K562 (cell line): ENCODE data around the gene RSPRY1. TPM values are rescaled to one million over a fixed set of nuclear protein-coding genes. Genes with fewer than 3 reads are reported as not detected.

ENCODE experiments used
- ATAC-seq: fragments of 200-7000 bp; cut with Tn5 transposase; 3 replicates; pipeline ENCODE4 v1.9.1; 2020; ENCODE audit warnings: moderate library complexity
- BruUV-seq: library from RNA; stranded (reverse); fragments of 400-500 nt; replicated peaks from 2 replicates; lab custom pipeline; 2021; lab: Mats Ljungman, UMichigan
- CTCF ChIA-PET: fragments of 300-600 bp; formaldehyde crosslinking; extraction: SDS; loops from one replicate; lab custom pipeline; 2021; ENCODE audit warnings: low intra/inter-chr PET ratio; lab: Yijun Ruan, JAX
- POLR2A ChIA-PET: fragments of 300-600, 350-650 bp; sonication (Branson Sonifier 250); formaldehyde crosslinking; extraction: SDS; loops from one replicate; lab custom pipeline; 2021; ENCODE audit warnings: antibody characterized with exemption, inconsistent platforms; lab: Yijun Ruan, JAX
- DNase-seq, 4 experiments: peaks; one replicate each; pipeline versions ENCODE4 v3.0.0 to v3.0.0-alpha.2; 2011 to 2018; ENCODE audit warnings: low spot score in 3 of 4, mixed read lengths in 3 of 4; ENCODE audit errors: extremely low read depth in 1 of 4
- FAIRE-seq: peaks from 2 replicates; lab custom pipeline; 2011; peaks lifted over from hg19 to GRCh38; lab: Jason Lieb, UNC
- H2AFZ ChIP-seq: 2 replicates; pipeline ENCODE4 v1.6.0; 2011; ENCODE audit warnings: low read depth, low read length, control low read depth, inconsistent platforms
- H3K27ac ChIP-seq: fragments of 200-600 bp; 3 replicates; pipeline ENCODE4 v1.8.0; 2011; ENCODE audit warnings: low read depth, mild to moderate bottlenecking, control low read depth, inconsistent platforms, low read length, moderate library complexity, mixed read lengths; ENCODE audit errors: extremely low read depth
- H3K27me3 ChIP-seq, 2 experiments: fragments of 300-600 bp in 1 of 2; 2 replicates in 1 of 2; 3 replicates in 1 of 2; pipeline versions ENCODE4 v1.6.0 to v1.8.0; 2011; ENCODE audit warnings: inconsistent platforms in 2 of 2, low read length in 2 of 2, mild to moderate bottlenecking in 1 of 2, mixed read lengths in 1 of 2, moderate library complexity in 1 of 2; ENCODE audit not compliant: control insufficient read depth in 2 of 2, insufficient read depth in 2 of 2
- H3K36me3 ChIP-seq: fragments of 300-600 bp; 3 replicates; pipeline ENCODE4 v1.8.0; 2011; ENCODE audit warnings: mild to moderate bottlenecking, low read length, inconsistent platforms; ENCODE audit not compliant: control insufficient read depth, insufficient read depth
- H3K4me1 ChIP-seq, 2 experiments: fragments of 200-600 bp in 1 of 2; replicated peaks in 1 of 2; 2 replicates in 1 of 2; 3 replicates in 1 of 2; pipeline versions ENCODE4 v1.5.1 to v1.8.0; 2011; ENCODE audit warnings: inconsistent platforms in 2 of 2, low read length in 2 of 2, mild to moderate bottlenecking in 1 of 2, mixed read lengths in 1 of 2, moderate library complexity in 1 of 2; ENCODE audit not compliant: control insufficient read depth in 2 of 2, insufficient read depth in 2 of 2
- H3K4me2 ChIP-seq: 2 replicates; pipeline ENCODE4 v1.6.1; 2011; ENCODE audit warnings: low read length, control low read depth, inconsistent platforms, mixed read lengths; ENCODE audit not compliant: insufficient read depth
- H3K4me3 ChIP-seq: fragments of 200-600 bp; sonication (generic), shearing (Covaris generic); 2 replicates; pipeline ENCODE4 v1.5.1; 2016; ENCODE audit warnings: control low read depth, inconsistent platforms
- H3K79me2 ChIP-seq: fragments of 200-600 bp; 3 replicates; pipeline ENCODE4 v1.8.0; 2011; ENCODE audit warnings: low read length, inconsistent platforms; ENCODE audit not compliant: control insufficient read depth, insufficient read depth
- H3K9ac ChIP-seq, 2 experiments: 2 replicates each; pipeline versions ENCODE4 v1.6.0 to v1.6.1; 2011; ENCODE audit warnings: low read depth in 2 of 2, low read length in 2 of 2, control low read depth in 1 of 2, inconsistent platforms in 1 of 2, mild to moderate bottlenecking in 1 of 2, mixed read lengths in 1 of 2; ENCODE audit not compliant: insufficient read depth in 1 of 2
- H3K9me1 ChIP-seq: one replicate; pipeline ENCODE4 v1.6.0; 2011; ENCODE audit warnings: inconsistent platforms, mild to moderate bottlenecking, low read length, moderate library complexity; ENCODE audit not compliant: control insufficient read depth, insufficient read depth
- H3K9me3 ChIP-seq: replicated peaks from 2 replicates; pipeline ENCODE4 v1.5.1; 2011; ENCODE audit warnings: low read depth, low read length, inconsistent platforms; ENCODE audit not compliant: control insufficient read depth, insufficient read depth
- H4K20me1 ChIP-seq: replicated peaks from 2 replicates; pipeline ENCODE4 v1.6.1; 2011; ENCODE audit warnings: low read length, inconsistent platforms, mixed read lengths; ENCODE audit not compliant: control insufficient read depth, insufficient read depth
- ARNT ChIP-seq, 2 experiments: fragments of 450-650 bp; IDR thresholded peaks; 2 replicates each; pipeline ENCODE4 v1.6.1; 2016; ENCODE audit warnings: mild to moderate bottlenecking in 1 of 2
- C11orf30 ChIP-seq: fragments of 450-650 bp; IDR thresholded peaks from 2 replicates; pipeline ENCODE4 v1.6.1; 2016; ENCODE audit warnings: low read depth, mild to moderate bottlenecking
- CBX8 ChIP-seq: fragments of 200-600 bp; sonication (generic); IDR thresholded peaks from 2 replicates; pipeline ENCODE4 v1.6.1; 2012; ENCODE audit warnings: borderline replicate concordance, mixed run types, low read depth, mild to moderate bottlenecking, moderate library complexity, mixed read lengths, low read length, control low read depth, inconsistent platforms; ENCODE audit not compliant: poor library complexity, severe bottlenecking; ENCODE audit errors: extremely low read depth
- GTF2F1 ChIP-seq: IDR thresholded peaks from 2 replicates; pipeline ENCODE4 v1.6.1; 2011; ENCODE audit warnings: low read depth, low read length, improper control_type of control experiment
- MAFF ChIP-seq: IDR thresholded peaks from 2 replicates; pipeline ENCODE4 v1.6.1; 2012; ENCODE audit warnings: low read length, improper control_type of control experiment
- MAFG ChIP-seq: fragments of 450-650 bp; conservative IDR thresholded peaks from 2 replicates; pipeline ENCODE4 v1.6.1; 2016; ENCODE audit warnings: missing genetic modification characterization, missing compliant biosample characterization
- MAFK ChIP-seq: IDR thresholded peaks from 2 replicates; pipeline ENCODE4 v1.6.1; 2011; ENCODE audit warnings: low read length, improper control_type of control experiment
- MEF2A ChIP-seq: IDR thresholded peaks from 2 replicates; pipeline ENCODE4 v1.6.1; 2011; ENCODE audit warnings: low read depth, mild to moderate bottlenecking, low read length, moderate library complexity; ENCODE audit not compliant: control insufficient read depth
- SP1 ChIP-seq: sonication (generic); formaldehyde crosslinking; IDR thresholded peaks from 2 replicates; pipeline ENCODE4 v1.8.1; 2022; ENCODE audit warnings: mild to moderate bottlenecking, missing genetic modification reagents
- SRSF3 ChIP-seq: fragments of 200-400 bp; formaldehyde crosslinking; IDR thresholded peaks from 2 replicates; pipeline ENCODE4 v1.6.1; 2016; ENCODE audit warnings: mild to moderate bottlenecking, low read length, moderate library complexity; ENCODE audit not compliant: insufficient read depth
- ZNF316 ChIP-seq: fragments of 450-650 bp; IDR thresholded peaks from 2 replicates; pipeline ENCODE4 v1.6.1; 2016
- WGBS: fragments of 100-300 bp; shearing (Covaris generic); methylation state at CpG from one replicate; pipeline ENCODE4 v1.1.6; 2016; ENCODE audit warnings: low coverage, mixed read lengths; ENCODE audit not compliant: insufficient coverage; ENCODE audit errors: missing lambda C conversion rate; 5-methylcytosine and 5-hydroxymethylcytosine counted together
- in situ Hi-C: fragments of 300-500 bp; cut with MboI; formaldehyde crosslinking; loops from 4 replicates; pipeline ENCODE4 v1.15.0; 2018; ENCODE audit warnings: inconsistent platforms, mixed read lengths
- intact Hi-C: fragments of 100-400 bp; cut with micrococcal nuclease; formaldehyde crosslinking; loops from 2 replicates; pipeline ENCODE4 v1.14.2; 2022
- polyA plus RNA-seq, 8 experiments: library from polyadenylated mRNA; depleted of rRNA in 4 of 8; stranded (reverse) in 5 of 8; unstranded in 3 of 8; fragments of >200 nt; fragmentation: Nextera tagmentation in 2 of 8; fragmentation: Illumina TruSeq in 1 of 8; extraction: Ambion mirVana in 2 of 8; extraction: Trizol in 1 of 8; gene quantifications; 2 replicates each; pipeline versions ENCODE4 v1.2.1 to v1.2.3, GENCODE V29; 2011 to 2014; ENCODE audit warnings: inconsistent platforms in 1 of 8, missing spikeins in 1 of 8
- total RNA-seq, 7 experiments: library from RNA; depleted of rRNA in 6 of 7; stranded (reverse); fragments of >200 nt in 6 of 7; fragmentation: Illumina TruSeq in 2 of 7; extraction: Trizol in 2 of 7; gene quantifications; 2 replicates each; pipeline versions ENCODE4 v1.2.1 to v1.2.3, GENCODE V29; 2011 to 2021; ENCODE audit warnings: low replicate concordance in 1 of 7

RSPRY1 gene
- total and polyA plus RNA-seq, 9 of the 15 experiments (the other 6 are each of a cell fraction or from before 2014, with no cell fraction given), result 10.2 to 27.8 (median 20.8) TPM

DNA sequence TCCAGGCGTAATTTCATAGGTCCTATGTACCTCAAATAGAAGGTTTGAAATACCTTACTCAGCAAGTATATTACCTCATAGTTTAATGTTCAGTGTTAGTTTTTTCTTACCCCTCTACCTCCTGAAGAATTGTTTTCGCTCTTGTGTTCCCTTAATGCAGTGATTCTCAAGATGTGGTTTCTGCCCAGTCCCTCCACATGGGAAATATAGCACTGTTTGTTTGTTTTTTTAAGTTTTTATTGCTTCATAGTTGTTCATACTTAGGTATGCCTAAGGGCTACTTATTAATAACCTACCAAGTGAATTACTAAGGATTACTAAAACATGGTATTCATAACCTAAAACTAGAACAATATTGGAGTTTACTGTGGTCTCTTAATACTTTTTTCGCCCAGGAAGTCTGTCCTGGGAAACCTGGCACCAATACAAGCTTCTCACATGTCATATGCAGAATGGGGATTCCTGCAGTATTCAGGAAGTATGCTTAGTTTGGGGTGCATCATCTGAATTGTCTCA lies 5.0 kb downstream of the RSPRY1 start:
- Histone ChIP-seq H3K9me3 (no peaks in the 10 kb centered on the region), H3K79me2 (peaks cover 86% of the 10 kb centered on the region), H3K9ac (no peak overlapping the region), H3K4me3 (no peak overlapping the region), H3K27me3 (no peaks in the 10 kb centered on the region), H3K4me2 (no peak overlapping the region), H3K27ac (no peak overlapping the region), H3K36me3 (peaks cover 7% of the 10 kb centered on the region; the same call in 1 of the 3 replicates), H3K9me1 (no peaks in the 10 kb centered on the region), H3K4me1 (peaks cover 2 to 5% of the 10 kb centered on the region in 2 experiments; a peak in 4 of 5 replicates), H2AFZ (no peak overlapping the region), H4K20me1 (no peaks in the 10 kb centered on the region)
- FAIRE-seq (no peak), ATAC-seq (no peak), DNase-seq (no peak)
- intact Hi-C loops, result no loop called here
- peak; percentile 74 for TF ChIP-seq MAFK
- no peak for TF ChIP-seq ARNT (IDR thresholded peaks at IDR 0.05)
- TF ChIP-seq SP1, result no peak
- TF ChIP-seq MAFF, result peak; percentile 73
- TF ChIP-seq ZNF316, result peak; percentile 94
- TF ChIP-seq MAFG (tag), result peak; percentile 81
- peak; percentile 90 for TF ChIP-seq C11orf30
- in situ Hi-C loops, result no loop called here
- 70% methylated on average over 3 of the region's 3 CpGs for WGBS
- POLR2A ChIA-PET, result interaction anchor here (1.0 kb wide), 1 partner anchor 260 kb away, joined by 3 read pairs; no protein-coding TSS in a partner anchor
- BruUV-seq, result no TSS peak
- CTCF ChIA-PET, result no interaction called here

GRCh38 chr16:57192146-57192545 lies 6.0 kb downstream of the RSPRY1 start:
- 79% methylated on average over 3 of the region's 3 CpGs for WGBS
- Histone ChIP-seq H3K9me1 (no peaks in the 10 kb centered on the region), H4K20me1 (no peaks in the 10 kb centered on the region), H3K27me3 (no peaks in the 10 kb centered on the region), H3K4me3 (no peak overlapping the region), H3K9ac (no peak overlapping the region), H3K79me2 (peaks cover 87% of the 10 kb centered on the region), H2AFZ (no peak overlapping the region), H3K27ac (no peak overlapping the region), H3K4me2 (no peak overlapping the region), H3K4me1 (peaks cover 2 to 5% of the 10 kb centered on the region in 2 experiments; a peak in 4 of 5 replicates), H3K36me3 (peaks cover 9% of the 10 kb centered on the region; the same call in 1 of the 3 replicates), H3K9me3 (no peaks in the 10 kb centered on the region)
- no peak for ATAC-seq
- in situ Hi-C loops (no loop called here), intact Hi-C loops (no loop called here)
- ChIA-PET POLR2A (no interaction called here), CTCF (interaction anchor here (0.5 kb wide), 1 partner anchor 14 kb away, joined by 3 read pairs; no protein-coding TSS in a partner anchor)
- no TSS peak for BruUV-seq
- TF ChIP-seq GTF2F1 (no peak), MEF2A (no peak), CBX8 (no peak), SRSF3 (no peak)
- DNase-seq, result no peak
- FAIRE-seq, result no peak
